Muscle of leg (tissue), 11 donors: ENCODE results near the gene KRTAP10-8. TPM values are rescaled to one million over a fixed set of nuclear protein-coding genes. Genes with fewer than 3 reads are reported as not detected.
"Not testable (repeated sequence)": the region's sequence is repeated elsewhere in the genome, so short reads cannot be mapped to it uniquely, and the experiment has no call there.

Experiments used
- DNase-seq: peaks from one replicate; pipeline ENCODE4 v3.0.0; 2013
- H3K27ac ChIP-seq: one replicate; pipeline ENCODE4 v1.5.1; 2013; ENCODE audit warnings: mild to moderate bottlenecking, low read length, control low read depth
- H3K27me3 ChIP-seq: one replicate; pipeline ENCODE4 v1.6.1; 2013; ENCODE audit warnings: low read length; ENCODE audit not compliant: control insufficient read depth, insufficient read depth
- H3K36me3 ChIP-seq: one replicate; pipeline ENCODE4 v1.6.1; 2013; ENCODE audit warnings: low read length; ENCODE audit not compliant: control insufficient read depth, insufficient read depth
- H3K4me1 ChIP-seq: one replicate; pipeline ENCODE4 v1.6.1; 2013; ENCODE audit warnings: low read length; ENCODE audit not compliant: control insufficient read depth, insufficient read depth
- H3K4me3 ChIP-seq: one replicate; pipeline ENCODE4 v1.5.1; 2013; ENCODE audit warnings: low read length, control low read depth
- H3K9me3 ChIP-seq: replicated peaks from 2 replicates; pipeline ENCODE4 v1.6.1; 2013; ENCODE audit warnings: low read depth, low read length; ENCODE audit not compliant: control insufficient read depth
- WGBS: methylation state at CpG from one replicate; pipeline ENCODE4 v1.1.5; 2013; ENCODE audit warnings: missing lambda C conversion rate; ENCODE audit not compliant: insufficient coverage; 5-methylcytosine and 5-hydroxymethylcytosine counted together
- polyA plus RNA-seq, 8 donors: library from polyadenylated mRNA; unstranded; fragments of 120-200 nt; gene quantifications; one replicate each; pipeline versions ENCODE4 v1.2.1 to v1.2.3, GENCODE V29; 2013; ENCODE audit warnings: inconsistent platforms in 1 of 8, low replicate concordance in 1 of 8; ENCODE audit not compliant: insufficient read length in 8 of 8, insufficient read depth in 1 of 8
- total RNA-seq: library from RNA; stranded (reverse); fragments of 120-200 nt; gene quantifications from one replicate; pipeline ENCODE4 v1.2.4, GENCODE V29; 2013

Gene KRTAP10-8
- total and polyA plus RNA-seq, 9 donors, result not detected

DNA sequence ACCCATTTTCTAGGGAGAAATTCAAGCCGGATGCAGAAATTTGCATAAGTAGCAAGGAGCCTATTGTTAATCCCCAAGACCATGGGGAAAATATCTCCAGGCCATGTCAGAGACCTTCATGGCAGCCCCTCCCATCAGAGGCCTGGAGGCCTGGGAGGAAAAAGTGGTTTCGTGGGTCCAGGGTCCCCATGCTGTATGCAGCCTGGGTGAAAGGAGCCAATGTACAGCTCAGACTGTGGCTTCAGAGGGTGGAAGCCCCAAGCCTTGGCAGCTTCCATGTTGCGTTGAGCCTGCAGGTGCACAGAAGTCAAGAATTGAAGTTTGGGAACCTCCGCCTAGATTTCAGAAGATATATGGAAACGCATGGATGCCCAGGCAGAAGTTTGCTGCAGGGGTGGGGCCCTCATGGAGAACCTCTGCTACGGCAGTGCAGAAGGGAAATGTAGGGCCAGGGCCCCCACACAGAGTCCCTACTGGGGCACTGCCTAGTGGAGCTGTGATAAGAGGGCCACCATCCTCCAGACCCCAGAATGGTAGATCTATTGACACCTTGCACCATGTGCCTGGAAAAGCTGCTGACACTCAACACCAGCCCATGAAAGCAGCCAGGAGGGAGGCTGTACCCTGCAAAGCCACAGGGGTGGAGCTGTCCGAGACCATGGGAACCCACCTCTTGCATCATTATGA, 1.6 kb upstream of the KRTAP10-8 start:
- not testable (repeated sequence) for H3K4me3 ChIP-seq, H3K36me3 ChIP-seq, H3K4me1 ChIP-seq, H3K27me3 ChIP-seq, DNase-seq, H3K27ac ChIP-seq, H3K9me3 ChIP-seq
- WGBS, result 94% methylated on average over 7 of the region's 7 CpGs

DNA sequence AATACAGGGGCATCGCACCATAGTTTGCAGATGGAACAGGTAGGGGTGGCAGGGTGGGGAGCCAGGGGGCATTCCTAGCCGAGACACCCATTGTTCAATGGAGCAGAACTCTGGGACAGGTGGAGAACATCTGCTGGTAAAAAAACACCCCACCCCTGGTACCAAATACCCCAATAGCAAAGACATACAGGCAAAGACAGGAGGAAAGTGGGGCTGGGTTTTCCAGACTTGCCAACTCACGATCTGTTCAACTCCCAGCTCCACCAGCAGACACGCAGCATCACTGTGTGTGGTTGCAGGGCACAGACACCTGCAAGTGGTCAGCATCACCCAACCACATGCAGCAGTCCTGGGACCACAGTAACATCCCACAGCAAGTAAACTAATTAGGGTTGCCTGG, 328 bp upstream of the KRTAP10-8 start:
- peaks cover 9% of the 10 kb centered on the region for H3K9me3 ChIP-seq
- H3K4me3 ChIP-seq, result no peak overlapping the region
- H3K27ac ChIP-seq, result no peak overlapping the region
- no peaks in the 10 kb centered on the region for H3K36me3 ChIP-seq
- H3K27me3 ChIP-seq, result peaks cover 11% of the 10 kb centered on the region
- DNase-seq, result no peak
- WGBS, result 87% methylated on average over 3 of the region's 4 CpGs
- H3K4me1 ChIP-seq, result no peaks in the 10 kb centered on the region

DNA sequence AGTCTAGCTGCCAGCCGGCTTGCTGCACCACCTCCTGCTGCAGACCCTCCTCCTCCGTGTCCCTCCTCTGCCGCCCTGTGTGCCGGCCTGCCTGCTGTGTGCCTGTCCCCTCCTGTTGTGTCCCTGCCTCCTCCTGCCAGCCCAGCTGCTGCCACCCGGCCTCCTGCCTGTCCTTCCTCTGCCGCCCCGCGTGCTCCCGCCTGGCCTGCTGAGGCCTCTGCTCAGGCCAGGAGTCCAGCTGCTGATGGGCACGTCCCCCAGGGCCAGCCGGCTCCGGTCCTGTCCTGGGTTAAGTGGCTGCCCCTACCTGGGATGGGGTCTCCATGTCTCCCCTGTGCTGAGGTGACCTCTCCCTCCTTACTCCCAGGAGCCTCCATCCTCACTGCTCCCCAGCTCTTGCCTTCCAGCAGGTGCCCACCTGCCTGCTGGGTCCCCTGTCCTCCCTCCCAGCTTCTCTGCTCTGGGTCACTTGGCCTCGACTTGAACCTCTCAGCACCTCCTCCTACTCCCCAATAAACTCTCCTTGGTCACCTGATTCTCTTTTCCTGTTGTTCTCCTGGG, 870 bp downstream of the KRTAP10-8 start:
- Histone ChIP-seq H3K36me3 (no peaks in the 10 kb centered on the region), H3K4me3 (no peak overlapping the region), H3K4me1 (no peaks in the 10 kb centered on the region), H3K27me3 (peaks cover 12% of the 10 kb centered on the region), H3K27ac (no peak overlapping the region), H3K9me3 (peaks cover 9% of the 10 kb centered on the region)
- 82% methylated on average over 12 of the region's 13 CpGs for WGBS
- no peak for DNase-seq

DNA sequence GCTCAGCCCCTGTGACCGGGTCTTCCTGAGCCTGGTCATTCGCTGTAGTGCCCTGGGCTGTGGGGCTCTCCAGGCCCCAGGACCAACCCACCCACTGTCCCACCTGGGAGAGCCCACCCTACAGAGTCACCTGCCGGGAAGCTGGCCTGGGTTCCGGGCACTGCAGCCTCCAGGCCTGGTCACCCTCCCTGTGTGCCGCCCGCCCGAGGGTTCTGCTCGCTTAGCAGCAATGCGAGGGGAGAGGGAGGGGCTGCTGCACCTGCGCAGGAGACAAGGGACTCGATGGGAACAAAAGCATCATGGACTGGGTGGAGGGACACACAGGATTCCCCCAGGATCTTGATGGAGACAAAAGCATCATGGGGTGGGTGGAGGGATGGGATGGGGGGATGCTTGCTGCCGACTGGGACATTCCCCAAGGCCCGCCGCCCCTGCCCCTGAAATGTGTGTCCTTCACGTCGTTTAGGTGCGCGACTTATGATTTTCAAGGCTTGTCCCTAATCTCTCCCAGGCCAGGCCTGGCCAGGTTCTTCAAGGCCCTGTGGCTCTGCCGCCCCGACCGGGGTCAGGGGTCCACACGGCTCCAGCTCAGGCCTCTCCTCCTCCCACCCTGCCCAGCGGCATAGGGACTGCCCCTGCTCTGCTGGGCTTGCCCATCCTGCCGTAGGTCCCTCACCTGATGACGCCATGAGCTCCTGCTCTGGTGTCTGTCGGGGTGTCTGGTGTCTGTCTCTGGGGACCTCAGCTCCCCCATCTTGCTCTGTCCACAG, 1.7 kb downstream of the KRTAP10-8 start:
- peaks cover 9% of the 10 kb centered on the region for H3K9me3 ChIP-seq
- H3K4me1 ChIP-seq, result no peaks in the 10 kb centered on the region
- DNase-seq, result no peak
- H3K36me3 ChIP-seq, result no peaks in the 10 kb centered on the region
- WGBS, result 80% methylated on average over 25 of the region's 26 CpGs
- peaks cover 12% of the 10 kb centered on the region for H3K27me3 ChIP-seq
- no peak overlapping the region for H3K4me3 ChIP-seq
- no peak overlapping the region for H3K27ac ChIP-seq

DNA sequence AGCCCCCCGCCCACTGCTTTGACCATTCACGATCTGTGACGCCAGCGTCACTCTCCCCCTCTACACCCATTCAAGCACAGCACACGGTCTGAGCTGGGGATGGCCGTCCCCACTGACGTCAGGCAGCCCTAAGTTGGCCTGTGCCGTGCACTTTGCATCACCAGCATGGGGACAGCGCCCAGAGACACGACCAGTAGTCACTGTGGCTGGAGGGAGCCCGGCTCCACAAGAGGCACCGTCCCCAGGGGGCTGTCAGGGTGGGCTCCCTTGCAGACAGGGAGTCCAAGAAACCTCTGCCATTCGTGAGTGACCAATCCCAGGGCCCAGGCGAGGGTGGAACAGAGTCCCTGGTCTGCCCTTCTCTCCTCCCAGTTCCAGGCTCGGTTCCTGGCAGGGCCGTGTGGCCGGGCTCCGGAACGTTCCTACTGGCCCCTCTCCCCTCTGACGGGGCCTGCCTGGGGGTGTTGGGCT, 2.3 kb downstream of the KRTAP10-8 start:
- H3K36me3 ChIP-seq, result no peaks in the 10 kb centered on the region
- H3K9me3 ChIP-seq, result peaks cover 9% of the 10 kb centered on the region
- no peak for DNase-seq
- H3K4me1 ChIP-seq, result no peaks in the 10 kb centered on the region
- no peak overlapping the region for H3K27ac ChIP-seq
- peaks cover 12% of the 10 kb centered on the region for H3K27me3 ChIP-seq
- 82% methylated on average over 14 of the region's 20 CpGs for WGBS
- no peak overlapping the region for H3K4me3 ChIP-seq

DNA sequence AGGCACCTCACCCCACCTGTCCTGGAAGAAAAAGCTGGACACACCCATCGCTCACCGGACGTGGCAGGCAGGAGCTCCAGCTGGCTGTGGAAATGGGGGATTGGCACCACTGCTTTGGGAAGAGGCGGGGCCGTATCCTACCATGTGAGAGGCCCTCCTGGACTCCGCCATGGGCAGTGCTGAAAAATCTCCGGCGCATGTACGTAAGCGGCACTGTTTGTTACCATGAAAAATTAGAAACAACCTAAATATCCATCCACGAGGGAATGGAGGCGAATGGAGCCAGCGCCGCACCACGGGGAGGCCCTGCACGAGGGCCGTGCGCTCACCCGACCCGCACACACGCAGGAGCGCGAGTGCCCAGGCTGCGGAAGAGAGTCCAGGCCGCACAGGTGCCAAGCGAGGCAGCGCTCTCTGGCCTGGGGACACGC, 3.1 kb downstream of the KRTAP10-8 start:
- Histone ChIP-seq H3K9me3 (peaks cover 7% of the 10 kb centered on the region), H3K36me3 (no peaks in the 10 kb centered on the region), H3K27ac (no peak overlapping the region), H3K4me3 (no peak overlapping the region), H3K27me3 (peaks cover 12% of the 10 kb centered on the region), H3K4me1 (no peaks in the 10 kb centered on the region)
- no peak for DNase-seq
- WGBS, result 86% methylated on average over 22 of the region's 28 CpGs

DNA sequence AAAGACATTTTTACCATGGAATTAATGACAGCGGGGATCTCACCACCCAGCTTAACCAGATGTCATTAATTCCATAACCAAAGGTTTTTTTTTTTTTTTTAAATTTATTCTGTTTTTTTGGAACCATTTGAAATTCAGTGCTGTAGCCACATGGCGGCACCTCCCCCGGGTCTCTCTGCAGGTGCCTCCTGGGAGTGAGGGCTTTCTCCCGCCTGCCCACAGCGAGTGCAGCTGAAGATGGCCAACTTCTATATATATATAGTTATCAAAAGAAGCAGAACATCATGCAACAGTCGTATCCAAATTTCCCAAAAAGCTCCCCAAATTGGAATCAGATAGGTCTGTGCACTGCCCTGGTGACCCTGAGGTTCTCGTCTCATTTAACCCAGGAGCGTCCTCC, 3.6 kb downstream of the KRTAP10-8 start:
- Histone ChIP-seq H3K27me3 (peaks cover 11% of the 10 kb centered on the region), H3K27ac (no peak overlapping the region), H3K4me1 (no peaks in the 10 kb centered on the region), H3K9me3 (peaks cover 7% of the 10 kb centered on the region), H3K36me3 (no peaks in the 10 kb centered on the region), H3K4me3 (no peak overlapping the region)
- DNase-seq, result no peak
- WGBS, result 83% methylated on average over 3 of the region's 8 CpGs

DNA sequence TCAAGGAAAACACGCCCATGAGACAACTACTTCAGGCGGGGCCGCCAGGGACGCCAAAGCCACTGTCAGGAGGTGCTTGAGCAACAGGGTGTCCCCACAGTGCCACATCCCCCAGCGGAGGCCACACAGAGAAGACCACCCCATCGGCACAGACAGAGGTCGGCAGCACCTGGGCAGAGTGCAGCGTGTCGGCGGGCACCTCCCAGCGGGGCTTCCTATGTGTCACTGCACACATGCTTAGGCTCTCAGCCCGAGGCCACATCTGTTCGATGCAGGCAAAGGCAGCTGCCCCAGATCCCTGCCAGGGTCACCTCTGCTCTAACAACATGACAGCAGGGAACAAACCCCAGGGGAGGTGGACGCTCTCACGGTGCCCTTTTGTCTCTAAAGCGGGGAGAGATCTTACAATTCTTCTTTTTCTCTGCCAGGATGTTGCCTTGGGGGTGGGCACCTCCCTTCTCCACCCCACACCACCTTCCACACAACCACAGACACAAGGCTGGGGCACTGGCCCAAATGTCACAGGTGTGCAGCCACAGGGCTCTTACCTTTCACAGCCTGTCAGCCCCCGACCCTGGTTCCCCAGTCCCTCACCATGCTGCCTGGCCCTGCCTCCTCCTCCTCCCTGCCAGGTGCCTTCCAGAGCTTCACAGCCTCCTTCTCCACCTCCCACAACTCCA, 4.2 kb downstream of the KRTAP10-8 start:
- Histone ChIP-seq H3K4me3 (no peak overlapping the region), H3K9me3 (peaks cover 4% of the 10 kb centered on the region), H3K4me1 (no peaks in the 10 kb centered on the region), H3K27ac (no peak overlapping the region), H3K27me3 (peaks cover 9% of the 10 kb centered on the region), H3K36me3 (no peaks in the 10 kb centered on the region)
- DNase-seq, result no peak
- WGBS, result 75% methylated on average over 12 of the region's 17 CpGs

DNA sequence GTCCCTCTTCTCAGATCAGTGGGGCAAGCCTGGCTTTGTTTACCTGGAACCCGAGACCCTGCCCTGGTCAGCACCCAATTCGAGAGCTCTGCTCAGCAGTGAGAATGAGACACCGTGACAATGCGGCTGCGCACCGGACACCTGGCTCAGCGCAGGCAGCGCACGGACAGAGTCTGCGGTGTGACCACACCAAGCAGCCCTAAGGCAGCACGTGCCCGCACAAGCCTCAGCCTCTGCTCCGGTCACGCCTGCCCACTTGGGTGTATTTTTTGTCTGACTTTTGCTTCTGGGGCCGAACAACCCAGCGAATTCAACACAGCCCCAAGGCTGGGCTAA, 4.7 kb downstream of the KRTAP10-8 start:
- DNase-seq, result no peak
- Histone ChIP-seq H3K27ac (no peak overlapping the region), H3K4me1 (no peaks in the 10 kb centered on the region), H3K9me3 (peaks cover 2% of the 10 kb centered on the region), H3K36me3 (no peaks in the 10 kb centered on the region), H3K27me3 (peaks cover 9% of the 10 kb centered on the region), H3K4me3 (no peak overlapping the region)
- WGBS, result 79% methylated on average over 16 of the region's 16 CpGs

DNA sequence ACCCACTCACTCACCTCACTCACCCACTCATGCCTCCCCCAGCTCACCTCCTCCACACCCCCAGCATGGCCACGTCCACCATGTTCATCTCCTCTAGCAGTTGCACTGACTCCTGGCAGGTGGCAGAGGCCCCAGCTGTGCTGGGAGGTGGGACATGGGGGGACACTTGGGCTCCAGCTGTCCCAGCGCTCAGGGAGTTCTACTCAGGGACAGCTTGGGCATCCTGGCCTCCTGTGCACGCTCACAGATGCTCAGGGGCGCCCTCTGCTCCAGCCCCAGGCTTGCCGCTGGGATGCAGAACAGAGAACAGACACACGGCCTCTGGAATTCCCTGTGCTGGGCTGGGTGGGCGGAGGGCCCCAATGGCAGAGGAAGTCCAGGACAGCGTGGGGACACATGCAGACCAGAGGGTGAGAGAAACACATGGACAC, 5.2 kb downstream of the KRTAP10-8 start:
- Histone ChIP-seq H3K4me1 (no peaks in the 10 kb centered on the region), H3K4me3 (no peak overlapping the region), H3K27me3 (peaks cover 9% of the 10 kb centered on the region), H3K36me3 (no peaks in the 10 kb centered on the region), H3K27ac (no peak overlapping the region), H3K9me3 (no peaks in the 10 kb centered on the region)
- DNase-seq, result no peak
- 32% methylated on average over 7 of the region's 8 CpGs for WGBS
